Cortex of kidney (tissue), 1 donor: ENCODE data around the gene LZTS3.
"Not testable (repeated sequence)": the region's sequence is repeated elsewhere in the genome, so short reads cannot be mapped to it uniquely, and the experiment has no call there.

Experiments
- DNase-seq: peaks from one replicate; lab custom pipeline; 2025; lab: John Stamatoyannopoulos, UW

Gene LZTS3

GRCh38 chr20:3135507-3136070 is 37.8 kb downstream of the LZTS3 start:
- DNase-seq: no peak

- DNase-seq: no peak
Observed at GRCh38 chr20:3134151-3134550, 39.2 kb downstream of the LZTS3 start.

- DNase-seq: no peak
Observed at GRCh38 chr20:3133155-3133554, 40.2 kb downstream of the LZTS3 start.

GRCh38 chr20:3130051-3130600 is 43.2 kb downstream of the LZTS3 start:
- no peak for DNase-seq

GRCh38 chr20:3129094-3129493 is 44.3 kb downstream of the LZTS3 start:
- DNase-seq: no peak

GRCh38 chr20:3128275-3128984 is 44.9 kb downstream of the LZTS3 start:
- DNase-seq: no peak

- DNase-seq: no peak
Observed at GRCh38 chr20:3126527-3126859, 46.9 kb downstream of the LZTS3 start.

GRCh38 chr20:3125776-3126526 is 47.4 kb downstream of the LZTS3 start:
- DNase-seq: not testable (repeated sequence)

GRCh38 chr20:3124773-3125560 is 48.4 kb downstream of the LZTS3 start:
- DNase-seq: not testable (repeated sequence)

GRCh38 chr20:3124163-3124562 is 49.2 kb downstream of the LZTS3 start:
- not testable (repeated sequence) for DNase-seq

- DNase-seq: no peak
Observed at GRCh38 chr20:3123542-3123941, 49.8 kb downstream of the LZTS3 start.

GRCh38 chr20:3121955-3122610 is 51.3 kb downstream of the LZTS3 start:
- no peak for DNase-seq

GRCh38 chr20:3121271-3121911 is 52.0 kb downstream of the LZTS3 start:
- DNase-seq: no peak

- no peak for DNase-seq
Observed at GRCh38 chr20:3119044-3119443, 54.3 kb downstream of the LZTS3 start.

- not testable (repeated sequence) for DNase-seq
Observed at GRCh38 chr20:3117839-3118379, 55.4 kb downstream of the LZTS3 start.

- DNase-seq: no peak
Observed at GRCh38 chr20:3116341-3116740, 57.0 kb downstream of the LZTS3 start.

GRCh38 chr20:3115190-3116107 is 57.9 kb downstream of the LZTS3 start:
- no peak for DNase-seq
